ENCODE data around the gene MAN1B1.

DNA sequence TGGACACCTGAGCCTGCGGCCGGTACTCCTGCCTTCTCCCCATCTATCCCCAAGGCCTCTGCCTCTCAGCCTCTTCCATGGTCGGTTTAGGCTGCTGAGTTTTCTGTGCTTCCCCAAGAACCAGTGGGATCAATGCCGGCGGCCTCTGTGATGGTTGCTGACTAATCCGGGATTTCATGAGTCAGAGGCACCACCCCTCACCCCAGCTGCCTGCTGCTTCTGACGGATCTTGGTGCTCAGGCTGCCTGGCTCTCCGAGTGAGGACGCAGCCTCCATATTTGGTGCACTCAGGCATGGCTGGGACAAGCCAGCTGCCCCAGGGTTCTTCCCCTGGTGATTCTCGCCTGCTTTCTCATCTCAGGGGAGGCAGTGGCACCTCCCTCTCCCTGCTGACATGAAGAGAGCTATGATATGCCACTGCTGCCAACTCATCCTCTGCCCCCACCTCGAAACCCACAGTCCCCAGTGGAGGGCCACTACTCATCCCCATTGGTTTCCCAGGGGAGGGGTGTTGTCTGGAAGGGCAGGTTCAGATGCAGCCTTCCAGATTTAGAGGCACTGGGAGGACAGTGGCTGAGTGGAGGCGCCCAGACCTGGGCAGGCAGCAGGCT, 3.3 kb upstream of the MAN1B1 start:
- TF ChIP-seq EP300 (IDR thresholded peaks at IDR 0.05) = no peak
- TF ChIP-seq, protein P1, sequence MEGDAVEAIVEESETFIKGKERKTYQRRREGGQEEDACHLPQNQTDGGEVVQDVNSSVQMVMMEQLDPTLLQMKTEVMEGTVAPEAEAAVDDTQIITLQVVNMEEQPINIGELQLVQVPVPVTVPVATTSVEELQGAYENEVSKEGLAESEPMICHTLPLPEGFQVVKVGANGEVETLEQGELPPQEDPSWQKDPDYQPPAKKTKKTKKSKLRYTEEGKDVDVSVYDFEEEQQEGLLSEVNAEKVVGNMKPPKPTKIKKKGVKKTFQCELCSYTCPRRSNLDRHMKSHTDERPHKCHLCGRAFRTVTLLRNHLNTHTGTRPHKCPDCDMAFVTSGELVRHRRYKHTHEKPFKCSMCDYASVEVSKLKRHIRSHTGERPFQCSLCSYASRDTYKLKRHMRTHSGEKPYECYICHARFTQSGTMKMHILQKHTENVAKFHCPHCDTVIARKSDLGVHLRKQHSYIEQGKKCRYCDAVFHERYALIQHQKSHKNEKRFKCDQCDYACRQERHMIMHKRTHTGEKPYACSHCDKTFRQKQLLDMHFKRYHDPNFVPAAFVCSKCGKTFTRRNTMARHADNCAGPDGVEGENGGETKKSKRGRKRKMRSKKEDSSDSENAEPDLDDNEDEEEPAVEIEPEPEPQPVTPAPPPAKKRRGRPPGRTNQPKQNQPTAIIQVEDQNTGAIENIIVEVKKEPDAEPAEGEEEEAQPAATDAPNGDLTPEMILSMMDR (IDR thresholded peaks at IDR 0.05) = no peak
- TF ChIP-seq POLR2A (IDR thresholded peaks at IDR 0.05) = no peak
- TF ChIP-seq POLR2AphosphoS5 (IDR thresholded peaks at IDR 0.05) = no peak
